ENCODE results near the gene ARPC2. TPM values are rescaled to one million over a fixed set of nuclear protein-coding genes. Genes with fewer than 3 reads are reported as not detected.
A peak's percentile ranks its signal among the peaks of the same experiment; 100 is the strongest.

Gene ARPC2
- total and polyA plus RNA-seq, 10 of the 15 experiments (the other 5 are each of a cell fraction or from before 2014, with no cell fraction given): 440 to 980 (median 709) TPM

DNA sequence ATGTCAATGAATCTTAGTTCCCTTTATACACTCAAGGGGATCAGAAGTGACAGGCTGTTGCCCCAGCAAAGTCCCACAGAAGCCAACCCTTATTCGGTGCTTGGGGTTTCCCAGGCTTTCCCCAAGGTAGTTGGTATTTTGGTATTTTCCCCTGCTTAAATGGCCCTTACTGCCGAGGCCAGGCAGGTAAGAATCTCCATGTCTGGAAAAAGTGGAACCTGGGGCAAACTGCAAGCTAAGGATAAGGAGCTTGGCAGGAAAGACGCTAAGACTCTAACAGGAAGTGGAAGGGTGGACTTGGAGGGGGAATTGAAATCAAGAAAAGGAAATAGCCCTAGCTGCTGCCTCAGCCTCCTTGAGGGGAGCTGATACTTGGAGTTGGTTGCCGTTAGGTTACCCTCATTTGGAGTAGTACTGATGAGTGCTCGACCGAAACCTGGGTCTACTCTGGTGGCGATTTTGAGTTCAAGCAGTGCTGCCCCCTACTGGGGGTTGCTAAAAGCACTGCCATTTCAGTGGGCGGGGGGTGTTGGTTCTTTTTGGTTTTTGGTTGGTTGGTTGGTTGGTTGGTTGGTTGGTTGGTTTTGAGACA, 40.5 kb downstream of the ARPC2 start (continued):
- no peak for TF ChIP-seq BMI1 (IDR thresholded peaks at IDR 0.05; ENCODE audit: borderline replicate concordance)
- TF ChIP-seq YY1 (IDR thresholded peaks at IDR 0.05; ENCODE audit: low read depth, low read length): peak; percentile 61; the same call in 1 of the 2 replicates
- TF ChIP-seq RBBP5 (conservative IDR thresholded peaks at IDR 0.05): no peak
- TF ChIP-seq ZZZ3 (IDR thresholded peaks at IDR 0.05; ENCODE audit: control insufficient read depth, insufficient read length, low read depth): no peak
- TF ChIP-seq, protein P1, sequence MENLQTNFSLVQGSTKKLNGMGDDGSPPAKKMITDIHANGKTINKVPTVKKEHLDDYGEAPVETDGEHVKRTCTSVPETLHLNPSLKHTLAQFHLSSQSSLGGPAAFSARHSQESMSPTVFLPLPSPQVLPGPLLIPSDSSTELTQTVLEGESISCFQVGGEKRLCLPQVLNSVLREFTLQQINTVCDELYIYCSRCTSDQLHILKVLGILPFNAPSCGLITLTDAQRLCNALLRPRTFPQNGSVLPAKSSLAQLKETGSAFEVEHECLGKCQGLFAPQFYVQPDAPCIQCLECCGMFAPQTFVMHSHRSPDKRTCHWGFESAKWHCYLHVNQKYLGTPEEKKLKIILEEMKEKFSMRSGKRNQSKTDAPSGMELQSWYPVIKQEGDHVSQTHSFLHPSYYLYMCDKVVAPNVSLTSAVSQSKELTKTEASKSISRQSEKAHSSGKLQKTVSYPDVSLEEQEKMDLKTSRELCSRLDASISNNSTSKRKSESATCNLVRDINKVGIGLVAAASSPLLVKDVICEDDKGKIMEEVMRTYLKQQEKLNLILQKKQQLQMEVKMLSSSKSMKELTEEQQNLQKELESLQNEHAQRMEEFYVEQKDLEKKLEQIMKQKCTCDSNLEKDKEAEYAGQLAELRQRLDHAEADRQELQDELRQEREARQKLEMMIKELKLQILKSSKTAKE (IDR thresholded peaks at IDR 0.05; ENCODE audit: low read depth, poor library complexity, severe bottlenecking): no peak
- TF ChIP-seq ESRRA (IDR thresholded peaks at IDR 0.05; ENCODE audit: low read length): no peak
- no peak for TF ChIP-seq ASH2L (IDR thresholded peaks at IDR 0.05; ENCODE audit: borderline replicate concordance, low read depth)
- peak; percentile 45; the same call in 1 of the 2 replicates for TF ChIP-seq SMC3 (IDR thresholded peaks at IDR 0.05; ENCODE audit: borderline replicate concordance, low read length)
- TF ChIP-seq, protein P2, sequence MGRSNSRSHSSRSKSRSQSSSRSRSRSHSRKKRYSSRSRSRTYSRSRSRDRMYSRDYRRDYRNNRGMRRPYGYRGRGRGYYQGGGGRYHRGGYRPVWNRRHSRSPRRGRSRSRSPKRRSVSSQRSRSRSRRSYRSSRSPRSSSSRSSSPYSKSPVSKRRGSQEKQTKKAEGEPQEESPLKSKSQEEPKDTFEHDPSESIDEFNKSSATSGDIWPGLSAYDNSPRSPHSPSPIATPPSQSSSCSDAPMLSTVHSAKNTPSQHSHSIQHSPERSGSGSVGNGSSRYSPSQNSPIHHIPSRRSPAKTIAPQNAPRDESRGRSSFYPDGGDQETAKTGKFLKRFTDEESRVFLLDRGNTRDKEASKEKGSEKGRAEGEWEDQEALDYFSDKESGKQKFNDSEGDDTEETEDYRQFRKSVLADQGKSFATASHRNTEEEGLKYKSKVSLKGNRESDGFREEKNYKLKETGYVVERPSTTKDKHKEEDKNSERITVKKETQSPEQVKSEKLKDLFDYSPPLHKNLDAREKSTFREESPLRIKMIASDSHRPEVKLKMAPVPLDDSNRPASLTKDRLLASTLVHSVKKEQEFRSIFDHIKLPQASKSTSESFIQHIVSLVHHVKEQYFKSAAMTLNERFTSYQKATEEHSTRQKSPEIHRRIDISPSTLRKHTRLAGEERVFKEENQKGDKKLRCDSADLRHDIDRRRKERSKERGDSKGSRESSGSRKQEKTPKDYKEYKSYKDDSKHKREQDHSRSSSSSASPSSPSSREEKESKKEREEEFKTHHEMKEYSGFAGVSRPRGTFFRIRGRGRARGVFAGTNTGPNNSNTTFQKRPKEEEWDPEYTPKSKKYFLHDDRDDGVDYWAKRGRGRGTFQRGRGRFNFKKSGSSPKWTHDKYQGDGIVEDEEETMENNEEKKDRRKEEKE (IDR thresholded peaks at IDR 0.05): no peak
- TF ChIP-seq, protein P3, sequence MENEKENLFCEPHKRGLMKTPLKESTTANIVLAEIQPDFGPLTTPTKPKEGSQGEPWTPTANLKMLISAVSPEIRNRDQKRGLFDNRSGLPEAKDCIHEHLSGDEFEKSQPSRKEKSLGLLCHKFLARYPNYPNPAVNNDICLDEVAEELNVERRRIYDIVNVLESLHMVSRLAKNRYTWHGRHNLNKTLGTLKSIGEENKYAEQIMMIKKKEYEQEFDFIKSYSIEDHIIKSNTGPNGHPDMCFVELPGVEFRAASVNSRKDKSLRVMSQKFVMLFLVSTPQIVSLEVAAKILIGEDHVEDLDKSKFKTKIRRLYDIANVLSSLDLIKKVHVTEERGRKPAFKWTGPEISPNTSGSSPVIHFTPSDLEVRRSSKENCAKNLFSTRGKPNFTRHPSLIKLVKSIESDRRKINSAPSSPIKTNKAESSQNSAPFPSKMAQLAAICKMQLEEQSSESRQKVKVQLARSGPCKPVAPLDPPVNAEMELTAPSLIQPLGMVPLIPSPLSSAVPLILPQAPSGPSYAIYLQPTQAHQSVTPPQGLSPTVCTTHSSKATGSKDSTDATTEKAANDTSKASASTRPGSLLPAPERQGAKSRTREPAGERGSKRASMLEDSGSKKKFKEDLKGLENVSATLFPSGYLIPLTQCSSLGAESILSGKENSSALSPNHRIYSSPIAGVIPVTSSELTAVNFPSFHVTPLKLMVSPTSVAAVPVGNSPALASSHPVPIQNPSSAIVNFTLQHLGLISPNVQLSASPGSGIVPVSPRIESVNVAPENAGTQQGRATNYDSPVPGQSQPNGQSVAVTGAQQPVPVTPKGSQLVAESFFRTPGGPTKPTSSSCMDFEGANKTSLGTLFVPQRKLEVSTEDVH (IDR thresholded peaks at IDR 0.05; ENCODE audit: low read depth, partially characterized antibody): no peak
- TF ChIP-seq, protein P4, sequence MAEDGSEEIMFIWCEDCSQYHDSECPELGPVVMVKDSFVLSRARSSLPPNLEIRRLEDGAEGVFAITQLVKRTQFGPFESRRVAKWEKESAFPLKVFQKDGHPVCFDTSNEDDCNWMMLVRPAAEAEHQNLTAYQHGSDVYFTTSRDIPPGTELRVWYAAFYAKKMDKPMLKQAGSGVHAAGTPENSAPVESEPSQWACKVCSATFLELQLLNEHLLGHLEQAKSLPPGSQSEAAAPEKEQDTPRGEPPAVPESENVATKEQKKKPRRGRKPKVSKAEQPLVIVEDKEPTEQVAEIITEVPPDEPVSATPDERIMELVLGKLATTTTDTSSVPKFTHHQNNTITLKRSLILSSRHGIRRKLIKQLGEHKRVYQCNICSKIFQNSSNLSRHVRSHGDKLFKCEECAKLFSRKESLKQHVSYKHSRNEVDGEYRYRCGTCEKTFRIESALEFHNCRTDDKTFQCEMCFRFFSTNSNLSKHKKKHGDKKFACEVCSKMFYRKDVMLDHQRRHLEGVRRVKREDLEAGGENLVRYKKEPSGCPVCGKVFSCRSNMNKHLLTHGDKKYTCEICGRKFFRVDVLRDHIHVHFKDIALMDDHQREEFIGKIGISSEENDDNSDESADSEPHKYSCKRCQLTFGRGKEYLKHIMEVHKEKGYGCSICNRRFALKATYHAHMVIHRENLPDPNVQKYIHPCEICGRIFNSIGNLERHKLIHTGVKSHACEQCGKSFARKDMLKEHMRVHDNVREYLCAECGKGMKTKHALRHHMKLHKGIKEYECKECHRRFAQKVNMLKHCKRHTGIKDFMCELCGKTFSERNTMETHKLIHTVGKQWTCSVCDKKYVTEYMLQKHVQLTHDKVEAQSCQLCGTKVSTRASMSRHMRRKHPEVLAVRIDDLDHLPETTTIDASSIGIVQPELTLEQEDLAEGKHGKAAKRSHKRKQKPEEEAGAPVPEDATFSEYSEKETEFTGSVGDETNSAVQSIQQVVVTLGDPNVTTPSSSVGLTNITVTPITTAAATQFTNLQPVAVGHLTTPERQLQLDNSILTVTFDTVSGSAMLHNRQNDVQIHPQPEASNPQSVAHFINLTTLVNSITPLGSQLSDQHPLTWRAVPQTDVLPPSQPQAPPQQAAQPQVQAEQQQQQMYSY (CRISPR knock-in tag; IDR thresholded peaks at IDR 0.05): no peak
- TF ChIP-seq PAX5 (IDR thresholded peaks at IDR 0.05; ENCODE audit: borderline replicate concordance, low read depth, low read length): no peak
- TF ChIP-seq, protein P5, sequence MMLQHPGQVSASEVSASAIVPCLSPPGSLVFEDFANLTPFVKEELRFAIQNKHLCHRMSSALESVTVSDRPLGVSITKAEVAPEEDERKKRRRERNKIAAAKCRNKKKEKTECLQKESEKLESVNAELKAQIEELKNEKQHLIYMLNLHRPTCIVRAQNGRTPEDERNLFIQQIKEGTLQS (IDR thresholded peaks at IDR 0.05; ENCODE audit: borderline replicate concordance, extremely low read depth, low read depth, low read length): no peak

All from GM12878 (cell line).